MCF 10A (cell line): ENCODE results near the gene ZCCHC2. TPM values are rescaled to one million over a fixed set of nuclear protein-coding genes. Genes with fewer than 3 reads are reported as not detected.
A peak's percentile ranks its signal among the peaks of the same experiment; 100 is the strongest.

Source experiments
- BruUV-seq: library from RNA; stranded (reverse); fragments of 400-500 nt; replicated peaks from 2 replicates; lab custom pipeline; 2021; lab: Mats Ljungman, UMichigan
- CTCF ChIA-PET: fragments of 300-600 bp; sonication (Branson Sonifier 250); formaldehyde crosslinking; extraction: SDS; loops from one replicate; lab custom pipeline; 2021; ENCODE audit warnings: antibody characterized with exemption, inconsistent platforms; lab: Yijun Ruan, JAX
- POLR2A ChIA-PET: fragments of 300-600, 350-650 bp; sonication (Branson Sonifier 250); formaldehyde crosslinking; extraction: SDS; loops from one replicate; lab custom pipeline; 2020; ENCODE audit warnings: antibody characterized with exemption, inconsistent platforms; lab: Yijun Ruan, JAX
- DNase-seq: peaks from one replicate; pipeline ENCODE4 v3.0.0-alpha.2; 2018; ENCODE audit not compliant: unreplicated experiment
- H3K27ac Mint-ChIP-seq: one replicate; pipeline ENCODE4 v1.8.0; 2022; ENCODE audit warnings: mild to moderate bottlenecking, low read depth, mixed read lengths; ENCODE audit not compliant: unreplicated experiment
- H3K27me3 Mint-ChIP-seq: one replicate; pipeline ENCODE4 v1.8.0; 2022; ENCODE audit warnings: mixed read lengths; ENCODE audit not compliant: insufficient read depth, unreplicated experiment
- H3K36me3 Mint-ChIP-seq: one replicate; pipeline ENCODE4 v1.8.0; 2022; ENCODE audit warnings: mild to moderate bottlenecking, moderate library complexity, mixed read lengths; ENCODE audit not compliant: insufficient read depth, unreplicated experiment
- H3K4me1 Mint-ChIP-seq: one replicate; pipeline ENCODE4 v1.8.0; 2022; ENCODE audit warnings: mixed read lengths; ENCODE audit not compliant: insufficient read depth, unreplicated experiment
- H3K4me3 Mint-ChIP-seq: one replicate; pipeline ENCODE4 v1.8.0; 2022; ENCODE audit warnings: mild to moderate bottlenecking, moderate library complexity, mixed read lengths; ENCODE audit not compliant: unreplicated experiment
- H3K9me3 Mint-ChIP-seq: one replicate; pipeline ENCODE4 v1.8.0; 2022; ENCODE audit warnings: mixed read lengths; ENCODE audit not compliant: unreplicated experiment
- CTCF ChIP-seq: fragments of 200-600 bp; IDR thresholded peaks from one replicate; pipeline ENCODE4 v1.8.0; 2022; ENCODE audit warnings: antibody characterized with exemption, mild to moderate bottlenecking; ENCODE audit not compliant: unreplicated experiment
- intact Hi-C: fragments of 100-400 bp; cut with micrococcal nuclease; formaldehyde crosslinking; loops from 2 replicates; pipeline ENCODE4 v1.14.1; 2022
- total RNA-seq: library from RNA; stranded (reverse); gene quantifications from 2 replicates; pipeline ENCODE4 v1.2.3, GENCODE V29; 2022

ZCCHC2 gene
- total RNA-seq, 1 experiment from 2014 or later: 14.6 TPM

- intact Hi-C loops: loop anchor here (1.0 kb wide), 1 partner anchor 142 kb away; no protein-coding TSS in a partner anchor
- no TSS peak for BruUV-seq
Measured at GRCh38 chr18:62566818-62567217, 44.0 kb downstream of the ZCCHC2 start.

GRCh38 chr18:62569081-62569655 lies 46.3 kb downstream of the ZCCHC2 start:
- no peak for TF ChIP-seq CTCF
- intact Hi-C loops: no loop called here
- Mint-ChIP-seq H3K36me3 (peaks cover 79% of the 10 kb centered on the region), H3K4me3 (no peak overlapping the region), H3K4me1 (peaks cover 11% of the 10 kb centered on the region), H3K9me3 (peaks cover 19% of the 10 kb centered on the region), H3K27me3 (no peaks in the 10 kb centered on the region), H3K27ac (no peak overlapping the region)
- CTCF ChIA-PET: no interaction called here
- POLR2A ChIA-PET: interaction anchor here (0.7 to 1.2 kb wide), 2 partner anchors 42 to 949 kb away, joined by 3 to 5 read pairs; no protein-coding TSS in a partner anchor
- BruUV-seq: no TSS peak
- no peak for DNase-seq

More at GRCh38 chr18:62566818-62567217, 44.0 kb downstream of the ZCCHC2 start:
- no peak overlapping the region for H3K4me3 Mint-ChIP-seq
- no peak overlapping the region for H3K27ac Mint-ChIP-seq
- DNase-seq: no peak
- H3K4me1 Mint-ChIP-seq: peaks cover 1% of the 10 kb centered on the region
- H3K9me3 Mint-ChIP-seq: peaks cover 19% of the 10 kb centered on the region
- CTCF ChIA-PET: interaction anchor here (0.6 to 3.1 kb wide), 8 partner anchors 9 to 416 kb away, joined by 3 to 26 read pairs (median 4); no protein-coding TSS in a partner anchor
- TF ChIP-seq CTCF: no peak
- H3K36me3 Mint-ChIP-seq: peaks cover 82% of the 10 kb centered on the region
- POLR2A ChIA-PET: interaction anchor here (1.7 kb wide), 2 partner anchors 40 to 141 kb away, joined by 5 to 6 read pairs; no protein-coding TSS in a partner anchor
- no peaks in the 10 kb centered on the region for H3K27me3 Mint-ChIP-seq

GRCh38 chr18:62571037-62571436 lies 48.2 kb downstream of the ZCCHC2 start:
- intact Hi-C loops: no loop called here
- Mint-ChIP-seq H3K27ac (peak overlapping the region; percentile 51), H3K4me3 (no peak overlapping the region), H3K4me1 (peaks cover 11% of the 10 kb centered on the region), H3K36me3 (peaks cover 79% of the 10 kb centered on the region), H3K27me3 (no peaks in the 10 kb centered on the region), H3K9me3 (peaks cover 19% of the 10 kb centered on the region)
- no peak for TF ChIP-seq CTCF
- ChIA-PET CTCF (interaction anchor here (0.7 to 8.3 kb wide), 7 partner anchors 9 to 412 kb away, joined by 3 to 90 read pairs (median 5); no protein-coding TSS in a partner anchor), POLR2A (interaction anchor here (1.1 to 1.8 kb wide), 3 partner anchors 15 to 48 kb away, joined by 3 to 9 read pairs (median 6); partner anchors contain the start of gene ZCCHC2)
- DNase-seq: no peak
- BruUV-seq: no TSS peak

GRCh38 chr18:62571648-62572047 lies 48.8 kb downstream of the ZCCHC2 start:
- CTCF ChIA-PET: interaction anchor here (0.6 to 8.3 kb wide), 6 partner anchors 10 to 439 kb away, joined by 3 to 90 read pairs (median 4); no protein-coding TSS in a partner anchor
- H3K27ac Mint-ChIP-seq: peak overlapping the region; percentile 92
- H3K27me3 Mint-ChIP-seq: no peaks in the 10 kb centered on the region
- H3K9me3 Mint-ChIP-seq: peaks cover 19% of the 10 kb centered on the region
- no peak overlapping the region for H3K4me3 Mint-ChIP-seq
- no peak for DNase-seq
- intact Hi-C loops: no loop called here
- no TSS peak for BruUV-seq
- POLR2A ChIA-PET: interaction anchor here (1.1 to 1.8 kb wide), 4 partner anchors 16 to 121 kb away, joined by 3 to 9 read pairs (median 4); partner anchors contain the start of gene ZCCHC2
- peaks cover 75% of the 10 kb centered on the region for H3K36me3 Mint-ChIP-seq
- no peak for TF ChIP-seq CTCF
- peaks cover 11% of the 10 kb centered on the region for H3K4me1 Mint-ChIP-seq
